ENCODE measurements around the gene UGT1A8.

The UGT1A8 gene

GRCh38 chr2:233803292-233803911 lies 186.0 kb downstream of the UGT1A8 start:
- no peak for DNase-seq

- no peak for DNase-seq
Measured at GRCh38 chr2:233803994-233804393, 186.6 kb downstream of the UGT1A8 start.

- DNase-seq: no peak
Measured at GRCh38 chr2:233807215-233807865, 189.9 kb downstream of the UGT1A8 start.

- DNase-seq: no peak
Measured at GRCh38 chr2:233807966-233808935, 190.8 kb downstream of the UGT1A8 start.

GRCh38 chr2:233810385-233810784 lies 193.0 kb downstream of the UGT1A8 start:
- DNase-seq: no peak

GRCh38 chr2:233811087-233811486 lies 193.7 kb downstream of the UGT1A8 start:
- DNase-seq: no peak

GRCh38 chr2:233811732-233812131 lies 194.3 kb downstream of the UGT1A8 start:
- DNase-seq: no peak

GRCh38 chr2:233813236-233814055 lies 196.0 kb downstream of the UGT1A8 start:
- no peak for DNase-seq

GRCh38 chr2:233814056-233814835 lies 196.8 kb downstream of the UGT1A8 start:
- DNase-seq: no peak

GRCh38 chr2:233815861-233816260 lies 198.4 kb downstream of the UGT1A8 start:
- no peak for DNase-seq

GRCh38 chr2:233816334-233816733 lies 198.9 kb downstream of the UGT1A8 start:
- DNase-seq: no peak

GRCh38 chr2:233816771-233817170 lies 199.3 kb downstream of the UGT1A8 start:
- DNase-seq: no peak

GRCh38 chr2:233817361-233817911 lies 200.0 kb downstream of the UGT1A8 start:
- DNase-seq: no peak

GRCh38 chr2:233817995-233818638 lies 200.7 kb downstream of the UGT1A8 start:
- no peak for DNase-seq

GRCh38 chr2:233818639-233819621 lies 201.5 kb downstream of the UGT1A8 start:
- no peak for DNase-seq

- DNase-seq: no peak
Measured at GRCh38 chr2:233819884-233820773, 202.7 kb downstream of the UGT1A8 start.

GRCh38 chr2:233820774-233821105 lies 203.3 kb downstream of the UGT1A8 start:
- DNase-seq: no peak

GRCh38 chr2:233821196-233821595 lies 203.8 kb downstream of the UGT1A8 start:
- no peak for DNase-seq

GRCh38 chr2:233821709-233822100 lies 204.3 kb downstream of the UGT1A8 start:
- DNase-seq: no peak

All from CD4-positive, alpha-beta T cell treated with Interleukin-10 for 1 hour (primary cell).